ENCODE results near the gene CCDC177.

DNA sequence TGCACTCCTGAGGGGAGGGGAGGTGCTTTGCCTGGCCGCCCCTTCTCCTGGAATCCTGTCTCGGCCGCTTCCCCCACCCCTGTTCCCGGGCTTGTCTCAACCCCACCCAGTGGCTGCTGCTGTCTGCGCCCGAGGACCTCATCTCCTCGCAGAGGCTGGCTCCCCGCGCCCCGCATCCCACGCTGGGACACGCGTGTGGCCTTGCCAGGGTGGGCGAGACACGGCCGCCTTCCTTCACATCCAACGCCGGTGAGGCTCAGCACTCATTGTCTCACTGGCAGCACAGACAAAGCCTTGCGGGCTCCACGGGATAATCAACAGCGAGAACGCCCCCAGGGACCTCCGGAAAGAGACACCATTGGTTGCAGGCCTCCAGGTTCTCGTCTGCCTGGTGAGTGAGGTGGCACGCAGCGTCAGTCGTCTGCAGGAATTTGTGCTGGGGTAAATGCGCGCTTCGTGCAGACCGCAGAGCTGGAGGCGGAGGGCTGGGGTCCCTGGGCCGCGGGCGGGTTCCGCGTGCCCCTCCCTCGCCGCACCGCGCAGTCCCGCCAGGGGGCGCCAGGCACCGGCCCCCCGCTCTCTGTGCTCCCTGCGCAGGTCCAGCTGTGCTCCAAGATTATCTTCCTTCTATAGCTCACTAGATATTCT, 26.8 kb downstream of the CCDC177 start:
- peak; percentile 68 for TF ChIP-seq CTCF (conservative IDR thresholded peaks at IDR 0.05; ENCODE audit: low read length)
- no peak for TF ChIP-seq EZH2phosphoT487 (IDR thresholded peaks at IDR 0.05; ENCODE audit: borderline replicate concordance, low read depth, low read length)
